ENCODE results near the gene PRDM16. TPM values are rescaled to one million over a fixed set of nuclear protein-coding genes. Genes with fewer than 3 reads are reported as not detected.

Gene PRDM16
- total and polyA plus RNA-seq, 4 donors = 0.05 to 0.67 (median 0.19) TPM

DNA sequence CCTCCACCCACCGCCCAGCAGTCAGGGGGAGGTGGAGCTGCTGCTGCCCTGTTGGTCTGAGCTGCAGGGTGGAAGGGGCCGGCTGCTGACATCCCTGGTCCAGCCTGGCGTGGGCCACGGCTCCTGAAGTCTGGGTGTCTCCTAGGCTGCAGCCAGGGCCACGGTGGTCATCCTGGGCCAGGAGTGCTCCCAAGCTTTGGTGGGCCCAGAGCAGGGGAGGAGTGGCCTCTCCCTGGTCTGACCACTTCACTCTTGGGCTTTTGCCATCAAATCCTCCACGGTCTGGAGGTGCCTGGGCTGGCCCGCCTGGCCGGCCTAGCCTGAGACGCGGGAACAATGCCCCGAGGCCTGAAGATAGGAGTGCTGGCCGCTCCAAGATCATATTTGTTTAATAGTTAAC is 5.8 kb downstream of the PRDM16 start:
- Histone ChIP-seq H3K9ac (ENCODE audit: low read depth in 1 of 2, low read length in 2 of 2) (no peak overlapping the region), H3K36me3 (ENCODE audit: control insufficient read depth in 4 of 4, insufficient read depth in 3 of 4, low read depth in 1 of 4, low read length in 3 of 4) (no peaks in the 10 kb centered on the region), H3K4me1 (ENCODE audit: control insufficient read depth in 4 of 4, insufficient read depth in 4 of 4, low read length in 3 of 4) (peaks cover 3 to 11% (median 7%) of the 10 kb centered on the region in 4 donors), H3K4me3 (ENCODE audit: low read depth in 1 of 3, low read length in 3 of 3) (no peak overlapping the region), H3K9me3 (ENCODE audit: control insufficient read depth in 4 of 4, low read length in 3 of 4) (no peaks in the 10 kb centered on the region), H3K27me3 (ENCODE audit: control insufficient read depth in 4 of 4, insufficient read depth in 4 of 4, low read length in 3 of 4) (peaks cover 0 to 31% (median 3%) of the 10 kb centered on the region in 4 donors), H3K27ac (ENCODE audit: low read depth in 1 of 2, low read length in 2 of 2) (no peak overlapping the region)
- no peak for TF ChIP-seq RAD21 (IDR thresholded peaks at IDR 0.05)
- TF ChIP-seq, protein P1, sequence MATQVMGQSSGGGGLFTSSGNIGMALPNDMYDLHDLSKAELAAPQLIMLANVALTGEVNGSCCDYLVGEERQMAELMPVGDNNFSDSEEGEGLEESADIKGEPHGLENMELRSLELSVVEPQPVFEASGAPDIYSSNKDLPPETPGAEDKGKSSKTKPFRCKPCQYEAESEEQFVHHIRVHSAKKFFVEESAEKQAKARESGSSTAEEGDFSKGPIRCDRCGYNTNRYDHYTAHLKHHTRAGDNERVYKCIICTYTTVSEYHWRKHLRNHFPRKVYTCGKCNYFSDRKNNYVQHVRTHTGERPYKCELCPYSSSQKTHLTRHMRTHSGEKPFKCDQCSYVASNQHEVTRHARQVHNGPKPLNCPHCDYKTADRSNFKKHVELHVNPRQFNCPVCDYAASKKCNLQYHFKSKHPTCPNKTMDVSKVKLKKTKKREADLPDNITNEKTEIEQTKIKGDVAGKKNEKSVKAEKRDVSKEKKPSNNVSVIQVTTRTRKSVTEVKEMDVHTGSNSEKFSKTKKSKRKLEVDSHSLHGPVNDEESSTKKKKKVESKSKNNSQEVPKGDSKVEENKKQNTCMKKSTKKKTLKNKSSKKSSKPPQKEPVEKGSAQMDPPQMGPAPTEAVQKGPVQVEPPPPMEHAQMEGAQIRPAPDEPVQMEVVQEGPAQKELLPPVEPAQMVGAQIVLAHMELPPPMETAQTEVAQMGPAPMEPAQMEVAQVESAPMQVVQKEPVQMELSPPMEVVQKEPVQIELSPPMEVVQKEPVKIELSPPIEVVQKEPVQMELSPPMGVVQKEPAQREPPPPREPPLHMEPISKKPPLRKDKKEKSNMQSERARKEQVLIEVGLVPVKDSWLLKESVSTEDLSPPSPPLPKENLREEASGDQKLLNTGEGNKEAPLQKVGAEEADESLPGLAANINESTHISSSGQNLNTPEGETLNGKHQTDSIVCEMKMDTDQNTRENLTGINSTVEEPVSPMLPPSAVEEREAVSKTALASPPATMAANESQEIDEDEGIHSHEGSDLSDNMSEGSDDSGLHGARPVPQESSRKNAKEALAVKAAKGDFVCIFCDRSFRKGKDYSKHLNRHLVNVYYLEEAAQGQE (IDR thresholded peaks at IDR 0.05) = no peak
- TF ChIP-seq, protein P2, sequence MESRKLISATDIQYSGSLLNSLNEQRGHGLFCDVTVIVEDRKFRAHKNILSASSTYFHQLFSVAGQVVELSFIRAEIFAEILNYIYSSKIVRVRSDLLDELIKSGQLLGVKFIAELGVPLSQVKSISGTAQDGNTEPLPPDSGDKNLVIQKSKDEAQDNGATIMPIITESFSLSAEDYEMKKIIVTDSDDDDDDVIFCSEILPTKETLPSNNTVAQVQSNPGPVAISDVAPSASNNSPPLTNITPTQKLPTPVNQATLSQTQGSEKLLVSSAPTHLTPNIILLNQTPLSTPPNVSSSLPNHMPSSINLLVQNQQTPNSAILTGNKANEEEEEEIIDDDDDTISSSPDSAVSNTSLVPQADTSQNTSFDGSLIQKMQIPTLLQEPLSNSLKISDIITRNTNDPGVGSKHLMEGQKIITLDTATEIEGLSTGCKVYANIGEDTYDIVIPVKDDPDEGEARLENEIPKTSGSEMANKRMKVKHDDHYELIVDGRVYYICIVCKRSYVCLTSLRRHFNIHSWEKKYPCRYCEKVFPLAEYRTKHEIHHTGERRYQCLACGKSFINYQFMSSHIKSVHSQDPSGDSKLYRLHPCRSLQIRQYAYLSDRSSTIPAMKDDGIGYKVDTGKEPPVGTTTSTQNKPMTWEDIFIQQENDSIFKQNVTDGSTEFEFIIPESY (IDR thresholded peaks at IDR 0.05) = no peak
- no peak for TF ChIP-seq FOXA2 (IDR thresholded peaks at IDR 0.05)
- no peak for TF ChIP-seq FOXA1 (IDR thresholded peaks at IDR 0.05)
- no peak for TF ChIP-seq YY1 (IDR thresholded peaks at IDR 0.05)
- no peak for TF ChIP-seq JUND (IDR thresholded peaks at IDR 0.05)
- TF ChIP-seq GABPA (IDR thresholded peaks at IDR 0.05 in 1 of 2, conservative IDR thresholded peaks at IDR 0.05 in 1 of 2) = no peak
- no peak for TF ChIP-seq HNF4G (IDR thresholded peaks at IDR 0.05)
- TF ChIP-seq, protein P3, sequence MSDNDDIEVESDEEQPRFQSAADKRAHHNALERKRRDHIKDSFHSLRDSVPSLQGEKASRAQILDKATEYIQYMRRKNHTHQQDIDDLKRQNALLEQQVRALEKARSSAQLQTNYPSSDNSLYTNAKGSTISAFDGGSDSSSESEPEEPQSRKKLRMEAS (IDR thresholded peaks at IDR 0.05) = no peak
- TF ChIP-seq, protein P4, sequence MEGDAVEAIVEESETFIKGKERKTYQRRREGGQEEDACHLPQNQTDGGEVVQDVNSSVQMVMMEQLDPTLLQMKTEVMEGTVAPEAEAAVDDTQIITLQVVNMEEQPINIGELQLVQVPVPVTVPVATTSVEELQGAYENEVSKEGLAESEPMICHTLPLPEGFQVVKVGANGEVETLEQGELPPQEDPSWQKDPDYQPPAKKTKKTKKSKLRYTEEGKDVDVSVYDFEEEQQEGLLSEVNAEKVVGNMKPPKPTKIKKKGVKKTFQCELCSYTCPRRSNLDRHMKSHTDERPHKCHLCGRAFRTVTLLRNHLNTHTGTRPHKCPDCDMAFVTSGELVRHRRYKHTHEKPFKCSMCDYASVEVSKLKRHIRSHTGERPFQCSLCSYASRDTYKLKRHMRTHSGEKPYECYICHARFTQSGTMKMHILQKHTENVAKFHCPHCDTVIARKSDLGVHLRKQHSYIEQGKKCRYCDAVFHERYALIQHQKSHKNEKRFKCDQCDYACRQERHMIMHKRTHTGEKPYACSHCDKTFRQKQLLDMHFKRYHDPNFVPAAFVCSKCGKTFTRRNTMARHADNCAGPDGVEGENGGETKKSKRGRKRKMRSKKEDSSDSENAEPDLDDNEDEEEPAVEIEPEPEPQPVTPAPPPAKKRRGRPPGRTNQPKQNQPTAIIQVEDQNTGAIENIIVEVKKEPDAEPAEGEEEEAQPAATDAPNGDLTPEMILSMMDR (IDR thresholded peaks at IDR 0.05; ENCODE audit: low read depth, low read length, missing input control) = no peak
- TF ChIP-seq RXRA (IDR thresholded peaks at IDR 0.05) = no peak
- TF ChIP-seq NR2F2 (IDR thresholded peaks at IDR 0.05) = no peak
- TF ChIP-seq, protein P5, sequence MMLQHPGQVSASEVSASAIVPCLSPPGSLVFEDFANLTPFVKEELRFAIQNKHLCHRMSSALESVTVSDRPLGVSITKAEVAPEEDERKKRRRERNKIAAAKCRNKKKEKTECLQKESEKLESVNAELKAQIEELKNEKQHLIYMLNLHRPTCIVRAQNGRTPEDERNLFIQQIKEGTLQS (IDR thresholded peaks at IDR 0.05) = no peak
- TF ChIP-seq HNF4A (conservative IDR thresholded peaks at IDR 0.05) = no peak
- no peak for TF ChIP-seq EGR1 (IDR thresholded peaks at IDR 0.05; ENCODE audit: low read depth in 2 of 2)
- no peak for TF ChIP-seq SP1 (IDR thresholded peaks at IDR 0.05)
- TF ChIP-seq TAF1 (conservative IDR thresholded peaks at IDR 0.05) = no peak
- 89% methylated on average over 12 of the region's 12 CpGs for WGBS
- no peak for DNase-seq (ENCODE audit: low spot score)
